LNCAP (cell line): ENCODE data around the gene SIM2.

Experiments used
- TF ChIP-seq, protein P1 (sequence below): fragments of 450-650 bp; IDR thresholded peaks from 2 replicates; pipeline ENCODE4 v1.5.1; 2017; ENCODE audit warnings: mild to moderate bottlenecking

Gene SIM2

DNA sequence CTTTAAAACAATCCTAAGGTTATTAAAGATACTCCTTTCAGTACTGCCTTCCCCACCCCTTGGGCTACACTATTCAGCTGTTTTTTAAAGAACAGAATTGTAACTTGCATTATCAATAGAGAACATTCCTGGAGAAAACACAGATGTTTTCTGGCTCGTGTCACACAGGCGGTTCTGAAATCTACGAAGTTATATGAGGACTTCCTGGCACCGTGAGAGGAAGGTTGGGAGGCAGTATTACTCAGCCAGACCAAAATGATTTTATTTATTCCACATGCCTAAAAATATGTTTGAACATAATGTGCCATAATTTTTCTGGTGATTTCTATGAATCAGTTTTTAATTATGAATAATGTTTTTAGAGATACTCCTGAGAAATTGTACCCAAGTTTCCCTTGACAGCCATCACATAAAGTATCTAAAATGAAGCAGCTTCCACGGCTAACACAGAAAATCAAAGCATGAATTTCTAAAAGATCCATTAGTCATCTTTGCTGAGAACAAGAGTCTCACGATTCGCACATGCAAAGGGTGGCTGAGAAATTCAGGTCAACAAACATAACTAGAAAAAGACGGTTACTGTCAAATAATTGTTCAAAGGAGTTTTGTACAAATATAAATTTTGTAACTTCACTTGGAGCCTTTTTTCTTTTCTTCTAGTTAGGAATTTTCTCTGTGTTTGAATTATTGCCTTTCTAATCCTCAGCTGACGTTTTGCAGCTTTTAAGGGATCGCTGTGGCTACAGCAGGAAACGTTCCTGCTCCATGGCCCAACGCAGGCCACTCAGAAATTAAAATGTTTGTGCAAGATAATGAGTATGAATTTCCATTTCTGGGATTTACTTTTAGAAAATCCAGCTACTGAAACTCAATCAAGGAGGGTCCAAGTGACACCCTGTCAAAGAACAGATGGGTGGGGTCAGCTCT is 8.0 kb upstream of the SIM2 start:
- TF ChIP-seq, protein P1, sequence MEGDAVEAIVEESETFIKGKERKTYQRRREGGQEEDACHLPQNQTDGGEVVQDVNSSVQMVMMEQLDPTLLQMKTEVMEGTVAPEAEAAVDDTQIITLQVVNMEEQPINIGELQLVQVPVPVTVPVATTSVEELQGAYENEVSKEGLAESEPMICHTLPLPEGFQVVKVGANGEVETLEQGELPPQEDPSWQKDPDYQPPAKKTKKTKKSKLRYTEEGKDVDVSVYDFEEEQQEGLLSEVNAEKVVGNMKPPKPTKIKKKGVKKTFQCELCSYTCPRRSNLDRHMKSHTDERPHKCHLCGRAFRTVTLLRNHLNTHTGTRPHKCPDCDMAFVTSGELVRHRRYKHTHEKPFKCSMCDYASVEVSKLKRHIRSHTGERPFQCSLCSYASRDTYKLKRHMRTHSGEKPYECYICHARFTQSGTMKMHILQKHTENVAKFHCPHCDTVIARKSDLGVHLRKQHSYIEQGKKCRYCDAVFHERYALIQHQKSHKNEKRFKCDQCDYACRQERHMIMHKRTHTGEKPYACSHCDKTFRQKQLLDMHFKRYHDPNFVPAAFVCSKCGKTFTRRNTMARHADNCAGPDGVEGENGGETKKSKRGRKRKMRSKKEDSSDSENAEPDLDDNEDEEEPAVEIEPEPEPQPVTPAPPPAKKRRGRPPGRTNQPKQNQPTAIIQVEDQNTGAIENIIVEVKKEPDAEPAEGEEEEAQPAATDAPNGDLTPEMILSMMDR: no peak

DNA sequence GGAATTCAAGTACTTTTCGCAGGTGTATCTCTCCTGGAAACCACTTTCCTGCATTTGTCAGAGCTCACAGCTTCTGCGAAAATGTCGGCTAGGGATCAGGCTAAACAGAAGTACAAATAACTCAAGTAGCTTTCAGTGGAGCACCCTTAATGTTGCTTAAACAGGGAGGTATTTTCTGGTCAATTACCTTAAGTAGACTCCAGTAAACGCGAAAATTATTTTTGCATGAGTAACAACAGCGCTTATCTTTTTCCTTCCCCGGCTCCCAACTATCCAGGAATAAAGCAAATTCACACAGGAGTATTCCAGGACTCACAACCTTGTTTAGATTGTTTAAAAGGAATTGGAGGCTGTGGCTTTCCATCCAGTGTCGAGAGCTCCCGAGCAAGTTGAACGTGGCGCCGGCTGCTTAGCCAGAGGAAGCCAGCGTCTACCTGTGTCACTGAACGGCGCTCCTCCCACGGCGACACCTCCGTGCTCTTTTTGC is 7.3 kb upstream of the SIM2 start:
- TF ChIP-seq, protein P1: no peak

DNA sequence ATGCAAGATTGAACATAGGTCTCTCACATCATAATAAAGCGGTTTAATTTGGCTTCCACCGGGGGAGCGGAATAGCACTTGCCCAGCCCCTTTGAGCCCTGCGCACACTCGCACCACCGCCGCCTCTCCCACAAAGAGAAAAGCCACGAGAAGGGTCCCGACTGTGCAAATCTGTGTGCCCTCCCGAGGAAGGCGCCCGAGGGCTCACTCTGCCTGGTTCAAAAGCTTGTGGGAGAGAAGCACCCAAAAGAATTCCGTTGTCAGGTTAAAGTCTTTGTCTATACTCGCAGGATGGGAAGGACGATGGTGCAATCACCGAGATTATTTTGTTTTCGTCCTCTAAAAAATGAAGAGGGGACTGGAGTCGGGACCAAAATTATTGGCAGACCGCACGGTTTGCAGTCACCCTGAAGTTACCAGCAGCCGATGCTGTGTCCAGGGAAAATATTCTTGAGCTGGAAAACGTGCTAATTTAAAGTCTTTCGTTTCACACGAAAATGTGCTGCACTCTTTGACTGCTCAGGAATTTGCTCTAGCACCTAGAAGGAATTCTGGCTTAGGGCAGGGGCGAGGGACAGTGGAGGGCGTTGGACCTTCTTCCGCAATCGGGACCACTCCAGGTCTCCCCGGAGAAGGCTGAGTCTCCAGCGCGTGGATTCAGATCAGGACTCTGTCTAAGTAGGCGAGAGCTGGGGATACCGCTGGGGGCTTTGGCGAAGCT is 6.6 kb upstream of the SIM2 start:
- TF ChIP-seq, protein P1: no peak

DNA sequence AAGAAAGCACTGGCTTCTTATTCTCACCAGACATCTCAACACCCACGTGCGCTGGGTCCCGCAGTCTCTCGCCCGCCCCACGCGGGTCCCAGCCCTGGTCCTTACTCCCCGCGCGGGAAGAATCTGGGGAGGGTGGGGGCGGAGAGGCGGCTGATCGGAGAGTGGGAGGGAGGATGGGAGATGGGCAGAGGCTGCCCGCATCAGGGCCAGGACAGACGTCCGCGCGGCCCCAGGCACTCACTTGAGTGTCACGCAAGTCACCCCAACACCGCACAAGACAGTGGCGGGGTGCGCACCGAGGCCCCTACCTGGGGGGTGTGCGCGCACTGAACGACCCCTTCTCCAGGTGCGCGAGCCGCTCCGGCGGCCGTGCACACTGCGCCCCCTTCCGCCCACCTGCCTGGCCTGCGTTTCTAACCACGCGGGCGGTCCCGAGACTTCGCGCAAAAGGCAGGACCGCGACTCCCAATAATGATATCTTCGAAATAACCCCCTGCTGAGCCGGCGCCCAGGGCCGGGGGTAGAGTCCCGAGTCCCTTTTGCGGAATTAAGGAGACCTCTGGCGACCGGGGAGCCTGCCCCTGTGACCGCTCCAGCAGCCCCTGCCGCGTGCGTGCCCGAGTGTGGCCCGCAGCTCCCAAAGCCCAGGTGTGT is 6.0 kb upstream of the SIM2 start:
- TF ChIP-seq, protein P1: no peak

DNA sequence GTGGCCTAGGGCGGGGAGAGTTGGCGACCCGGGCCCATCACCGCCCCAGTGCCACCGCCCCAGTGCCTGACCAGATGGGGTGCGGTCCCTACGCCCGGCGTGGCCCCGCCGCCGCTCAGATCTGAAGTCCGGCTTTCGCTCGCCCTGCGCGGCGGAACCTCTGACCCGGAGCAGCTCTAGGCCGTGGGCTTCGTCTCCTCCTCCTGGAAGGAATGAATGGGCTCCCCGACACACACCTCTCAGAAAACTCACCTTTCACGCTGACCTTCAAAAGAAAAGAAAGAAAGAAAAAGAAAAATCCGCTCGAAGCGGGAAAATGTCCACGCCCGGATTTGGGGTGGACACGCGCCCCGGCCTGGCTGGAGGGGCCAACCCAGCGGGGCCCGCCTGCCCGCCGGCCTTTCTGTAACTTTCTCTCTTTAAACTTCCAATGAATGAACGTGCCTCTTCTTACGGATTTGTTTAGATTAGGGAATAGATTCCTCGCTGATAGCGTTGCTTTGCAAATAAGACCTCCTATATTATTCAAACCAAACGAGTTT is 5.4 kb upstream of the SIM2 start:
- TF ChIP-seq, protein P1: no peak

DNA sequence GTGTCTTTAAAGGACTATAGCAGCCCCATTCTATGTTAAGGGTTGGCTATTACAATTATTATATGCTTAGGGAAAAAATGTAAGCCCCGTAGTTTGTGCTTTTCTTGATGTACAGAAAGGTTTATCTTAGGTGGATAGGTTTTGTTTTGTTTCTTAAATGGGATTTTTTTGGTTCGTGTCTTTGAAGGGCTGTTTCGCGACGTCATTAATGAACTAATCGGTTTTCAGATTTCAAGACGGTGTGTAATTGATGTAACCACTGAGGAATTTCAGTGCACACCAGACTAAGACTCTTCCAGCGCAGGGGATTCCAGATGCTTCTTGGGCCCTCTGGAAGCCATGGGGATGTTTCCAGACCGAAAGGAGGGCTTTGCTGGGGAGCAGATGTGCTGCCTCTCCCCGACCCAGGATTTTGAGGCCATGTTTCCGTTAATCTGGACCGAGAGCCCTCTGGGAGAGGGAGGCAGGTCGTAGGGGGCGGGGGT is 4.8 kb upstream of the SIM2 start:
- TF ChIP-seq, protein P1: no peak
